ENCODE results near the gene RERE.

- TF ChIP-seq CTCF (IDR thresholded peaks at IDR 0.05; ENCODE audit: low read depth, low read length, poor library complexity, severe bottlenecking) (no peak), EZH2phosphoT487 (IDR thresholded peaks at IDR 0.05; ENCODE audit: borderline replicate concordance, low read length) (no peak)
These were observed 339.5 kb downstream of the RERE start for GRCh38 chr1:8477983-8478362.
